Neural progenitor cell (in vitro differentiated cells): ENCODE measurements around the gene DDX39B. TPM values are rescaled to one million over a fixed set of nuclear protein-coding genes. Genes with fewer than 3 reads are reported as not detected.
A peak's percentile ranks its signal among the peaks of the same experiment; 100 is the strongest.

ENCODE experiments used
- DNase-seq: peaks from one replicate; pipeline ENCODE4 v3.0.0-alpha.2; 2016; ENCODE audit warnings: low spot score
- H2AFZ ChIP-seq: fragments of 200-600 bp; sonication (generic); replicated peaks from 2 replicates; pipeline ENCODE4 v1.6.1; 2016; ENCODE audit warnings: antibody characterized with exemption
- H3F3A ChIP-seq: fragments of 200-600 bp; sonication (generic); 2 replicates; pipeline ENCODE4 v1.6.1; 2016; ENCODE audit warnings: antibody characterized with exemption, low read depth
- H3K27ac ChIP-seq: fragments of 200-600 bp; sonication (generic); 2 replicates; pipeline ENCODE4 v1.5.1; 2016; ENCODE audit warnings: mild to moderate bottlenecking
- H3K27me3 ChIP-seq: fragments of 200-600 bp; sonication (generic); 2 replicates; pipeline ENCODE4 v1.6.1; 2016; ENCODE audit warnings: mild to moderate bottlenecking, moderate library complexity
- H3K36me3 ChIP-seq: fragments of 200-600 bp; sonication (generic); 2 replicates; pipeline ENCODE4 v1.5.1; 2016
- H3K4me1 ChIP-seq: fragments of 200-600 bp; sonication (generic); 2 replicates; pipeline ENCODE4 v1.6.1; 2016; ENCODE audit warnings: mixed run types
- H3K4me2 ChIP-seq: fragments of 200-600 bp; sonication (generic); 2 replicates; pipeline ENCODE4 v1.6.1; 2016
- H3K4me3 ChIP-seq: fragments of 200-600 bp; sonication (generic); 2 replicates; pipeline ENCODE4 v1.5.1; 2016
- H3K79me2 ChIP-seq: fragments of 200-600 bp; sonication (generic); 2 replicates; pipeline ENCODE4 v1.6.1; 2016; ENCODE audit warnings: low read depth
- H3K9ac ChIP-seq: fragments of 200-600 bp; sonication (generic); 2 replicates; pipeline ENCODE4 v1.6.1; 2016
- H3K9me3 ChIP-seq: fragments of 200-600 bp; sonication (generic); 2 replicates; pipeline ENCODE4 v1.5.1; 2016; ENCODE audit warnings: low read depth
- H4K20me1 ChIP-seq: fragments of 200-600 bp; sonication (generic); 2 replicates; pipeline ENCODE4 v1.6.1; 2016; ENCODE audit warnings: low read depth
- H3K27ac Mint-ChIP-seq: 3 replicates; pipeline ENCODE4 v1.8.0; 2021; ENCODE audit warnings: mixed read lengths
- H3K27me3 Mint-ChIP-seq: 2 replicates; pipeline ENCODE4 v1.8.0; 2022; ENCODE audit warnings: low read depth, mild to moderate bottlenecking, inconsistent platforms, moderate library complexity, mixed read lengths; ENCODE audit not compliant: insufficient read depth
- H3K36me3 Mint-ChIP-seq: 3 replicates; pipeline ENCODE4 v1.8.0; 2021; ENCODE audit warnings: mixed read lengths
- H3K4me1 Mint-ChIP-seq: 3 replicates; pipeline ENCODE4 v1.8.0; 2021; ENCODE audit warnings: mixed read lengths
- H3K4me3 Mint-ChIP-seq: 3 replicates; pipeline ENCODE4 v1.8.0; 2021; ENCODE audit warnings: mild to moderate bottlenecking, moderate library complexity, mixed read lengths
- H3K9me3 Mint-ChIP-seq: 3 replicates; pipeline ENCODE4 v1.8.0; 2020; ENCODE audit warnings: mixed read lengths
- EZH2 ChIP-seq: fragments of 200-600 bp; sonication (generic); IDR thresholded peaks from 2 replicates; pipeline ENCODE4 v1.6.1; 2017; ENCODE audit warnings: antibody characterized with exemption, mild to moderate bottlenecking, moderate library complexity
- EZH2phosphoT487 ChIP-seq: fragments of 200-600 bp; sonication (generic); IDR thresholded peaks from 2 replicates; pipeline ENCODE4 v1.6.1; 2017; ENCODE audit warnings: antibody characterized with exemption
- total RNA-seq: library from RNA; depleted of rRNA; stranded (reverse); fragments of >200 nt; gene quantifications from 2 replicates; pipeline ENCODE4 v1.2.3, GENCODE V29; 2015; ENCODE audit warnings: low replicate concordance
- TF ChIP-seq, protein P1 (sequence below): fragments of 200-600 bp; sonication (generic); IDR thresholded peaks from 2 replicates; pipeline ENCODE4 v1.5.1; 2017; ENCODE audit warnings: antibody characterized with exemption, mild to moderate bottlenecking

Gene DDX39B
- total RNA-seq, 1 donor from 2014 or later = 493 TPM

DNA sequence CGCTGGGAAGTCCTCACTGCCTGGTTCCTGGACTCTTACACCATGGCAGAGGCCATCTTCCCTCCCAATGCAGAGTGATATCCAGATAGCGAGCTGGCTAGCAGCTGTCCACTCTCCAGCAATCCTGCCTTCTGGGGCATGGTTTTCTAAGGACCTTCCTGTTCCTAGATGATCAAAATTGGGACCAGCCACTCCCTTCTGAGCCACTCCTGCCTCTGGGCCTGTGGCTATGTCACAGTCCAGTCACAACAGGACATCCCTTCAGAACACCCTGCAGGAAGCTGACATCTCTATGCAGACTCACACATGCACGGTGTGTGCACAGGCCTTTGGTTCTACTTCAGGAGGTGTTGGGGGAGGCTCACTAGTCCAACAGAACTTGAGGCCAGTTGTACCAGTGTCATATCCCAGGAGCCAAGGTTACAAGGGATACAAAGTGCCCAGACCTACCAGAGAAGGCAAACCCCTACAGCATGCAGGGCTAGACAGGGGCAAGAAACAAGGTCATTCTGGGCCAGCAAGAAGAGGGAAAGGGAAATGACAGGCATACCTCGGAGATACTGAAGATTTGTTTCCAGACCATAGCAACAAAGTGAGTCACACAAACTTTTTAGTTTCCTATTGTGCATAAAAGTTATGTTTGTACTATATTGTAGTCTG, 15.7 kb downstream of the DDX39B start:
- peaks cover 30% of the 10 kb centered on the region for H4K20me1 ChIP-seq
- no peaks in the 10 kb centered on the region for H3K79me2 ChIP-seq
- DNase-seq = no peak
- H3K27me3 Mint-ChIP-seq = peaks cover 6% of the 10 kb centered on the region
- peaks cover 15% of the 10 kb centered on the region for H3K36me3 Mint-ChIP-seq
- H3K27ac Mint-ChIP-seq = peak overlapping the region; percentile 14
- H3K9me3 Mint-ChIP-seq = no peaks in the 10 kb centered on the region
- H2AFZ ChIP-seq = no peak overlapping the region
- TF ChIP-seq, protein P1, sequence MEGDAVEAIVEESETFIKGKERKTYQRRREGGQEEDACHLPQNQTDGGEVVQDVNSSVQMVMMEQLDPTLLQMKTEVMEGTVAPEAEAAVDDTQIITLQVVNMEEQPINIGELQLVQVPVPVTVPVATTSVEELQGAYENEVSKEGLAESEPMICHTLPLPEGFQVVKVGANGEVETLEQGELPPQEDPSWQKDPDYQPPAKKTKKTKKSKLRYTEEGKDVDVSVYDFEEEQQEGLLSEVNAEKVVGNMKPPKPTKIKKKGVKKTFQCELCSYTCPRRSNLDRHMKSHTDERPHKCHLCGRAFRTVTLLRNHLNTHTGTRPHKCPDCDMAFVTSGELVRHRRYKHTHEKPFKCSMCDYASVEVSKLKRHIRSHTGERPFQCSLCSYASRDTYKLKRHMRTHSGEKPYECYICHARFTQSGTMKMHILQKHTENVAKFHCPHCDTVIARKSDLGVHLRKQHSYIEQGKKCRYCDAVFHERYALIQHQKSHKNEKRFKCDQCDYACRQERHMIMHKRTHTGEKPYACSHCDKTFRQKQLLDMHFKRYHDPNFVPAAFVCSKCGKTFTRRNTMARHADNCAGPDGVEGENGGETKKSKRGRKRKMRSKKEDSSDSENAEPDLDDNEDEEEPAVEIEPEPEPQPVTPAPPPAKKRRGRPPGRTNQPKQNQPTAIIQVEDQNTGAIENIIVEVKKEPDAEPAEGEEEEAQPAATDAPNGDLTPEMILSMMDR = no peak
- TF ChIP-seq EZH2phosphoT487 (no peak), EZH2 (no peak)
- H3K36me3 ChIP-seq = no peaks in the 10 kb centered on the region
- H3K4me2 ChIP-seq = no peak overlapping the region
- H3K4me1 Mint-ChIP-seq = peaks cover 6% of the 10 kb centered on the region
- H3K4me3 ChIP-seq = no peak overlapping the region
- H3K27me3 ChIP-seq = no peaks in the 10 kb centered on the region
- peaks cover 28% of the 10 kb centered on the region for H3F3A ChIP-seq
- H3K4me3 Mint-ChIP-seq = no peak overlapping the region
- no peaks in the 10 kb centered on the region for H3K4me1 ChIP-seq
- H3K9ac ChIP-seq = no peak overlapping the region
- no peaks in the 10 kb centered on the region for H3K9me3 ChIP-seq
- H3K27ac ChIP-seq = no peak overlapping the region

DNA sequence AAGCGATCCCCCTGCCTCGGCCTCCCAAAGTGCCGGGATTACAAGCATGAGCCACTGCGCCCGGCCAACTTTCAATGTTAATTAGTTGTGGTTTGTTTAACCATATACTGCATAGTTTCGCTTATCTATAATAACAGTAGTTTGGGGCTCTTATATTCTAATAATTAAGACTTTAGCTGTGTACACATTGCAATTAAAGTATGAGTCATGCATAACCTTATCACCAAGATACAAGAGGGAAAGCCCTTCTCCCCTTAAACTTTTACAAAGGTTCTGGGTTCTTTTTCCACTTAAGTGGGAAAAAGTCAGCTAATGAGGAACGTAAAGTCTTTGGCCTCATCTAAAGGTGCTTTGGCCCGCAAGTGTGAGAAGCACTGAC, 16.3 kb downstream of the DDX39B start:
- H3K27ac Mint-ChIP-seq = no peak overlapping the region
- H3K79me2 ChIP-seq = no peaks in the 10 kb centered on the region
- peaks cover 24% of the 10 kb centered on the region for H4K20me1 ChIP-seq
- peaks cover 6% of the 10 kb centered on the region for H3K4me1 Mint-ChIP-seq
- H3K9me3 ChIP-seq = no peaks in the 10 kb centered on the region
- H3K36me3 ChIP-seq = no peaks in the 10 kb centered on the region
- H3K9ac ChIP-seq = no peak overlapping the region
- H3K9me3 Mint-ChIP-seq = no peaks in the 10 kb centered on the region
- no peak overlapping the region for H3K4me3 ChIP-seq
- no peaks in the 10 kb centered on the region for H3K27me3 ChIP-seq
- H3K4me2 ChIP-seq = no peak overlapping the region
- DNase-seq = no peak
- H2AFZ ChIP-seq = no peak overlapping the region
- peaks cover 23% of the 10 kb centered on the region for H3F3A ChIP-seq
- peaks cover 10% of the 10 kb centered on the region for H3K36me3 Mint-ChIP-seq
- H3K4me1 ChIP-seq = no peaks in the 10 kb centered on the region
- TF ChIP-seq EZH2phosphoT487 = no peak
- no peak overlapping the region for H3K27ac ChIP-seq
- no peak overlapping the region for H3K4me3 Mint-ChIP-seq
- peaks cover 6% of the 10 kb centered on the region for H3K27me3 Mint-ChIP-seq

DNA sequence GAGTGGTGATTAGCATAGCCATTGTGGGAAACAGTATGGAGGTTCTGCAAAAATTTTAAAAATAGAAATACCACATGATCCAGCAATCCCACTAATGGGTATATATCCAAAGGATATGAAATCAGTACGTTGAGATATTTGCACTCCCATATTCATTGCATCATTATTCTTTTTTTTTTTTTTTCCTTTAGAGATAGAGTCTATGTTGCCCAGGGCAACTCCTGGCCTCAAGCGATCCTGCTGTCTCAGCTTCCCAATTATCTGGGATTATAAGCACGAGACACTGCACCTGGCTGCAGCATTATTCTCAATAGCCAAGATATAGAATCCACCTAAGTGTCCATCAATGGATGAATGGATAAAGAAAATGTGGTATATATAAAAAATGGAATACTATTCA, 20.0 kb downstream of the DDX39B start:
- peaks cover 2% of the 10 kb centered on the region for H3K4me1 Mint-ChIP-seq
- Histone ChIP-seq H3K9ac (no peak overlapping the region), H3K27me3 (peaks cover 3% of the 10 kb centered on the region), H2AFZ (no peak overlapping the region), H3K4me1 (no peaks in the 10 kb centered on the region), H3K27ac (no peak overlapping the region), H3K9me3 (no peaks in the 10 kb centered on the region), H4K20me1 (no peaks in the 10 kb centered on the region), H3K79me2 (no peaks in the 10 kb centered on the region), H3K4me2 (no peak overlapping the region), H3K4me3 (no peak overlapping the region), H3F3A (no peaks in the 10 kb centered on the region), H3K36me3 (no peaks in the 10 kb centered on the region)
- H3K36me3 Mint-ChIP-seq = no peaks in the 10 kb centered on the region
- DNase-seq = no peak
- H3K9me3 Mint-ChIP-seq = no peaks in the 10 kb centered on the region
- no peak overlapping the region for H3K27ac Mint-ChIP-seq
- peaks cover 8% of the 10 kb centered on the region for H3K27me3 Mint-ChIP-seq
- no peak overlapping the region for H3K4me3 Mint-ChIP-seq
- TF ChIP-seq, protein P1 = no peak
- TF ChIP-seq EZH2phosphoT487 (no peak), EZH2 (no peak)

DNA sequence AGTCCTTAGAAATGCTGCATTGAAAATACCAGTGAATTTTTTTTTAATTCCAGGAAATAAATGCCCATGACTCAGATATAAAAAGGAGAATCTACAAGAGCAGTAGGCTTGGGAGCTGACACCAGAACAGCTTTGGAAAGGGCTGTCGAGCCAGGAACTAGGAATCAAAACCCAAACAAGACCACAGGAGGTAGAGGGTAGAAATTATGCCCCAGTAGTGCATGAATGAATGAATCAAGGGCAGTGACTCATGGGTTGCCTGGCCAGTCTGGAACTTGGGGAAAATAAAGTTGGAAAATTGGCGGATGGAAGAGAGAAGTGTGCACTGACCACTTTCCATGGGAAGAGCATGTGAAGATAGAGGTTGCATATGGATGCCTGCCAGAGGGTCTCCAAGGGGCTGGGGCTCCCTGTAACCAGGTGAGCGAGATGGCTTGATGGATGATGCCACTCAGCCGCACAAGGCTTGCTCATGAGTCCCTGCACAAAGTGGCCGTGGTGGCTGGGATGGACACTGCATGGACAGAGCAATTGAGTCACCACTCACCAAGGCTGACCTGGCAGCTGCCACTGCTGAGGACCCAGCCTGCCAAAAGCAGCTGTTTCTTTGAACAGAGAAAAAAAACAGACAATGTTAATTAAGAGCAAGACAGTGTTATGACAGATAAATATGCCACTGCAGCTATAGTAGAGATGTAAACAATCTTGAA, 28.2 kb downstream of the DDX39B start:
- H3K9me3 Mint-ChIP-seq = no peaks in the 10 kb centered on the region
- no peak overlapping the region for H2AFZ ChIP-seq

More for the DNA sequence above, 28.2 kb downstream of the DDX39B start:
- Histone ChIP-seq H3K4me2 (no peak overlapping the region), H3K36me3 (no peaks in the 10 kb centered on the region), H3K9ac (no peak overlapping the region), H3K4me3 (no peak overlapping the region), H4K20me1 (no peaks in the 10 kb centered on the region), H3K27me3 (peaks cover 3% of the 10 kb centered on the region), H3K4me1 (no peaks in the 10 kb centered on the region), H3K9me3 (no peaks in the 10 kb centered on the region), H3F3A (no peaks in the 10 kb centered on the region), H3K27ac (no peak overlapping the region), H3K79me2 (no peaks in the 10 kb centered on the region)
- Mint-ChIP-seq H3K27me3 (peaks cover 7% of the 10 kb centered on the region), H3K4me3 (no peak overlapping the region), H3K27ac (no peak overlapping the region), H3K36me3 (no peaks in the 10 kb centered on the region), H3K4me1 (no peaks in the 10 kb centered on the region)
- no peak for DNase-seq
- no peak for TF ChIP-seq EZH2phosphoT487
- TF ChIP-seq, protein P1 = no peak
